Dedifferentiated amniotic fluid mesenchymal stem cell (primary cell): ENCODE data around the gene MCOLN1.

Source experiments
- DNase-seq: peaks from one replicate; pipeline ENCODE4 v3.0.0-alpha.2; 2016; ENCODE audit errors: extremely low spot score

The MCOLN1 gene

DNA sequence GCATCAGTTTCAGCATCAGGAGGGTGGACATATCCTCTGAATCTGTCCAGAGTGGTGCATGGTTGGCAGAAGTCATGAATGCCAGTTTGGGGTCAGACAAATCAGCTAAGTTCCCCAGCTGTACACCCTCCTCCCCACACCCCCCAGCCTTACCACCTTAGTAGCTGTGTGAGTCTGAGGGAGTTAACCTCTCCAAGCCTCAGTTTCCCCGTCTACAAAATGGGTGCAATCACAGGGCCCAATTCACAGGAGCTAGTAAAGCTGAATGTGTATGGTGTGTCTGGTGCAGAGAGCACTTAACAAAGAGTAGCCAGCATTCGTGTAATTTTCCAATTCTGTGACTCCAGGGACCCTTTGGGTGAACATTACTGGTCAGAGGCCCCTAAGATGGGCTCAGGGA is 19.9 kb upstream of the MCOLN1 start:
- DNase-seq, result no peak

DNA sequence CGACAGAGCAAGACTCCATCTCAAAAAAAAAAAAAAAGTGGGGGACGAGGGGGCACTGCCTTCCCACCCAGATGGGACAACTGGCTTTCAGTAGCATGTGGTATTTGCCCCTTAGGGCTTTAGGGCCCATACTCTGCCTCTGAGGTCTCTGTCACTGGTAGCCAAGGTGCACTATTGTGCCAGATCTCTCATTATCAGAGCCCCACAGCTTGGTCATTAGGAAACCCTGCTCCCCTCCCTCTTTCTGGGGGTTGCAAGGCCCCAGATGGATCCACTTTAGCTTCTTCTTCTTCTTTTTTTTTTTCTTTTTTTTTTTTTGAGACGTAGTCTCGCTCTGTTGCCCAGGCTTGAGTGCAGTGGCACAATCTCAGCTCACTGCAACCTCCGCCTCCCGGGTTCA is 17.7 kb upstream of the MCOLN1 start:
- DNase-seq, result no peak

DNA sequence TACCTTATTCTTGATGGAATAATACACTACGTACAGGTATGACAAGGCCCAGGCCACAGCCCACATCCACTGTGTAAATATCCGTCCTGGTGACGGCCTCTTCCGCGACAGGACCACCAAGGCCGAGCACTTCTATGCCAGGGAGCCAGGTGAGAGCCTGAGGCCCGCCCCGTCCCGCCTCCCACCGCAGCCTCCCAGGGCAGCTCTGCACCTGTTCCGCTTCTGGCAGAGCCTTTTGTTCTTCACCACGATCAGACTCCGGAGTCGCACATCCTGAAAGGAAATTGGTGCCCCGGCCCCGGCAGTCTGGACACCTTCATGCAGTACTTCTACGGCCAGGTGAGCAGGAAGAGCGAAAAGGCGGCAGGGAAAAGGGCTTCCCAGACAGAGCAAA is 17.1 kb upstream of the MCOLN1 start:
- DNase-seq, result no peak

DNA sequence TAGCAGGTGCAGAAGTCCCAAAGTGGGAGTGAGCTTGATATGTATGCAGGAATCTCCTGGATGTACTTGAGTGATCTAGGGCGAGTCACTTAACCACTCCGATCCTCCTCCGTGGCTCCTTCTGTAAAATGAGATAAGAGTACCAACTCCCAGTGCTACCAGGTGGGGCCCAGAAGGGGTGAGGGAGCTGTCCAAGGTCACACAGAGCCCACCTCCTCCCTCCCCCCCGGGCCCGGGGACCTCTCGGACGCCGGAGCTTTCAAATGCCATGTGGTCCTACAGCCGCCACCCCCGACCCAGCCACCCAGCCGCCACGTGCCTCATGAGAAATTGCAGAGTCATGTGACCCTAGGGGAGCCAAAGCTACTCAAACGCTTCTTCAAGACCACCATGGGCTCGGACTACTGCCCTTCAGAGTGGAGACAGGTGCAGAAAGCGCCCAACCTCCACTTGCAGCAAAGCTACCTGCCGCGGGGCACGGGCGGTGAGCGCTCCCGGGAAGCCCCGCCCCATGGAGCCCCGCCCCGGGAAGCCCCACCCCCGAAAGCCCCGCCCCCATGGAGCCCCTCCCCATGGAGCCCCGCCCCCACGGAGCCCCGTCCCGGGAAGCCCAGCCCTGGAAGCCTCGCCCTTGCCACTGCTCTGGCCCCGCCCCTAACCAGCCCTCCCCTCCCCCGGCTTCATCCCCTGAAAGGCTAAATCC is 16.6 kb upstream of the MCOLN1 start:
- no peak for DNase-seq

DNA sequence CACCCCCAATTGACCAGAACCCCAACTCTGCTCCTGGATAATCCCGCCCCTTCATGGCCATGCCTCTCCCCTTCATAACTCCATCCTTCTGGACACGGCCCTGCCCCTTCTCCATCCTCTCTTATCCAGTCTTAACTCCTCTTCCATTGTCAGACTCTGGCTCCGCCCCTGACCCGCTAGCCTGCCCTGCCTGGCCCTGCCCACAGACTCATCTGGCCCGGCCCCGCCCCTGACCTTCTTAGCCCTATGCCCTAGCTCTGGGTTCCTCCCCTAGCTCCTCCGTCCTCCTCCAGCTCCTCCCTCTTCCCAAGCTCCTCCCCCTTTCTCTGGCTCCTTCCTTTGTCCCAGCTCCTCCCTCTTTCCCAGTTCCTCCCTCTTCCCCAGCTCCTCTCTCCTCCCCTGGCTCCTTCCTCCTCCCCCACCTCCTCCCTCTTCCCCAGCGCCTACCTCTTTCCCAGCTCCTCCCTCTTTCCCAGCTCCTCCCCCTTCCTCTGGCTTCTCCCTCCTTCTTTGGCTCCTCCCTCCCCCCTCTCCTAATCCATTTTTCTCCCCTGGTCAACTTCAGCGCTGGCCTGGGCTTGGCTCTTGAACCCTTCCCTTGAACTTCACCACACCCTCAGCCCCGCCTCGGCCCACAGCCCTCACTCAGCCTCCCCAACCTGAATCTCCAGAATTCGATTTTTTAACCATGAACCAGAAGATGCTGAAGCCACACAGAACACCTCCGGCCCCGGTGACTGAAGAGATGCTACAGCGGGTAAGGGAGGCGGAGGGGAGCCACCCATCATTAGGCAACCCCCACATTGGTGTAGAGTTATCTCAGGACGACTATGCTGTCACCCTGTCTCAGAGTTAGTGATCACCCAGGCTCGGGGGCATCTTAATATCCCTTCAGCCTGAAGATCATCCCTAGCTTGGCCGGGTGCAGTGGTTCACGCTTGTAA is 15.8 kb upstream of the MCOLN1 start:
- DNase-seq, result no peak

DNA sequence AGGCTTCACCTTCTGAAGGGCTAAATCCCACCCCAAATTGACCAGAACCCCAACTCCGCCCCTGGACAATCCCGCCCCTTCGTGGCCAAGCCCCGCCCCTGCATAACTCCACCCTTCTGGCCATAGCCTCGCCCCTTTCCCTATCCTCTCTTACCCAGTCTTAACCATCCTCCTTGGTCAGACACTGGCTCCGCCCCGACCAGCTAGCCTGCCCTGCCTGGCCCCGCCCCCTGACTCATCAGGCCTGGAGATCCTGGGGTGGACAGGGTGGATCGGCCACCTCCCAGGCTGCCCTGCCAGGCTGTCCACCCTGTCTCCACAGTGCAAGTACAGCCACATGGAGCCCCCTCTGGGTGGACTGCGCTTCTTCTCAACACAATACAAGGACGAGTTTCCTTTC is 14.5 kb upstream of the MCOLN1 start:
- DNase-seq, result peak; percentile 52

DNA sequence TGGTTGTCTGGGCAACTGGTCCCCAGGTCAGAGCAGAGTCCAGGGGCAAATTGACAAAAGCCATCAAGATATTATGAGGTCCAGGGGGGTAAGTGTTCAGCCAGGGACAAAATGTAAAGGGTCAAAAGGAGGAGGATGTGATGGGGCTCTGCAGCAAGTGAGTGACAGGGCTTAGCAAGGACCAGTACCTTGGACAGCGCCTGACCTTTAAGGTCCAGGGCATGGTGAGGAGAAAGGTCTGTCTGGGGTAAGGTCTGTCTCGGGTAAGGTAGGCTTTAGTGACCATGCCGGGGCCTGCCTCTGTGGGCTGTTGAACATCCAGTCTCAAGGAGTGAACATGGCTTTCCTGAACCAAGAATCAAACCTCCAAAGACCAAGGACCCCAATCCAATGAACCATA is 12.8 kb upstream of the MCOLN1 start:
- DNase-seq, result no peak

DNA sequence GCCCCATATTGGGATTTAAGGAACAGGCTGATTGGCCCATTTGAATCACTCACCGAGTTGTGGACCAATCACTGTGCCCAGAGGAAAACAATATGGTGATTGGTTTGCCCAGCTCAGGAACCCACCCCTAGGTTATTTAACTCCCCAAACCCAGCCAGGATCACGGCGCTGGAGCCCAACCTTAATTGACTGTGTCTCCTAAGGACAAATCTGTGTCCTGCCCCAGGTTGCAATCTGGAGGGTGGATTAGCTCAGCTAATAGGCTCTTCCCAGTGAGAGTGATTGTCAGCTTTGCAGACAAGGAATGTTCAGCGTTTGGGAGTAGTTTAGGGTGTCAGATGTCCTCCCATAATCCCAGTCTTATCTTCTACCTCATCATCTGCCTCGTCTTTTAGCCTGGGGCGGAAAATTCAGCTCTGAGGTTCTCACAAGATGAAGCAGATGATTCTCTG is 10.0 kb upstream of the MCOLN1 start:
- no peak for DNase-seq

DNA sequence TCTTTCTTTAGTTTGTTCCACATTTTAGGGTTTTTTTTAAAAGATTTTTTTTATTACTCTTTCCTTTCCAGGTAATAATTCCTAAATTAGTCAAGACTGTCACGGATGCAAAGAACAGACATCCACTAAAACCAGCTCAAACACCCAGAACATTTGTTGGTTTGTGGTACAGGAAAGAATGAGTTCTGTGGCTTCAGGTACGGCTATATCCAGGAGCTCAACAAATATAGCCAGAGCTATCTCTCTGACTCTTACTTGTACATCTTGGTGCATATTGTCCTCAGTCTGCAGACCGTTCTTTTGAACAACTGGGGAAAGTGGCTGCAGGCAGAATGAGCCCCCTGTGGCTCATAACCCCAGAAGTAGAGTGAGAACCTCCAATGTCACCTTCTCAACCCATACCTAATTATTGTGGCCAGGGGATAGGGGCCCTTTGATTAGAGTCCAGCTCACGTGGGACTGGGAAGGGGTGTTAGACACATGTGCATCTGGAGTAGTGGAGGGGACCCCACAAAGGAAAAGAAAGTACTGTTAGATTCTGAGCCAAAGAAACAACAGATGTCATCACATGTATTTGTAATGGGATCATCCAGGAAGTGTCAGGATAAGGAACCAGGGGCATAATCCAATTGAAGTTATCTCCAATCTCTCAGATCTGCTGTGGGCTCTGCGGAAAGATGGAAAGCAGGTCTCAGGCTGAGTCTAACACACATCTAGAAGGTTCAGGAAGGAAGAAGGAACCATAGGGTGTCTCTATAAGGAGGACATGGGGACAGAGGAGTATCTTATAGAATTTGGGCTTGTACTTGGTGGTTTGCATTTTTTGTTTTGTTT is 8.4 kb upstream of the MCOLN1 start:
- no peak for DNase-seq

DNA sequence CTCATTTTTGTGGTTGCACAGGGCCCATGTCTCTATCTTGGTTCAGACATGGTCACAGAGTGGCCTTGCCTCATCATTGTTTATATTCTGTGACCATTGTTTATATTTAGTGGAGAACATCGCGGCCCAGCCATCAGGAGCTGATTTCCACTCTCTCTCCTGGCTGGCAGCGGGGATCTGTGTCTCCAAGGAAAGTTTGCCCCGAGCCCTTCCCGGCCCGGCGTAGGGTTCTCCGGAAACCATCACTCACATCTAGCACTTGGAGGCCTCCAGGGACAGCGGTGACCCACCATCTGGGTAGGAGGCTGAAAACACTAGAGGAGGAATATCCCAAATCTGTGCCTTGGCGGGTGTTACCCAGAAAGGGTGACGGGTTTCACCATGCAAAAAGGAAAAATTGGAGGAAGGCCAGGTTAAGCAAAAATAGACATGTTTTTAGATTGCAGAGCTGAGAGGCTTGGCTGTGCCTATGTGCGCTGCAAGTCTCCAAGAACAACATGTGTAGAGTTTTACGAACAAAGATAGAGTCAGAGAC is 7.2 kb upstream of the MCOLN1 start:
- no peak for DNase-seq

DNA sequence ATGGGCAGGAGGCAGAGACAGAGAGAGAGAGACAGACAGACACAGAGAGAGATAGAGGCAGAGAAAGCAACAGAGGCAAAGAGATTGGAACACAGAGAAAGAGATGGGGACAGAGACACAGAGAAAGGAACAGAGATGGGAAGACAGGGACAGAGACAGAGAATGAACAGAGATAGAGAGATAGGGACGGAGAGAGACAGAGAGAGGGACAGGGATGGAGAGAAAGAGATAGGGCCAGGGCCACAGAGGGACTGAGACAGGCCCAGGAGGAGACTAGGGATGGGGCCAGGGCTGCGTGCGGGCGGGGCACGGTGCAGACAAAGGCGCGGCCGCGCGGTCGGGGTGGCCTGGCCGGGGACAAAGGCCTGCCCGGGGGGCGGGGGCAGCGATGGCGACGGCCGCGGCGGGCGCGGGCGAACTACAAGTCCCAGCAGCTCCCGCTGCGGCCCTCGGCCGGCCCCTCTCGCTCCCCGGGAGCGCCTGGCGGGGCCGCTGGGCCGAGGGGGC is 6.7 kb upstream of the MCOLN1 start, which contains the start of gene ZNF358:
ZNF358 (plus strand) TSS at position 459 of the 507 bp plus-strand sequence. CDS start 3,140 bp downstream, outside the sequence.
- DNase-seq, result peak; percentile 47

DNA sequence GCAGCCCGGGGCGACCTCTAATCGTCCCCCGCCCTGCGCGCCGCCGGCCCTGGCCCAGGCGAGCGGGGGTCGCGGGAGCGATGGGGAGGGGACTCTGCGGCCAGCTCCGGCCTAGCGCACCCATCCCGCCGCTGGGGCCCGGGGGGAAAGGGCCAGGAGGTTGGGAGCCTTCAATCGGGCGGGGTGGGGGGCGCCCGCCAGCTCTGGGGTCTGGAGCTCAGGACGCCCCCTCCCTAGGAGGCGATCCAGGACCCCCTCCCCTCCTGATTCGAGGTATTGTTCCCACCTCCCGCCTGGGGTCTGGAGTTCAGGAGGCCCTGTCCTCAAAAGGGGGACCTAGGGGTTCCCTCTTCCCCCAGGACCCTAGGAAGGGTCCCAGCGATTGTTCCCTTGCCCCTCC is 6.1 kb upstream of the MCOLN1 start:
- no peak for DNase-seq

DNA sequence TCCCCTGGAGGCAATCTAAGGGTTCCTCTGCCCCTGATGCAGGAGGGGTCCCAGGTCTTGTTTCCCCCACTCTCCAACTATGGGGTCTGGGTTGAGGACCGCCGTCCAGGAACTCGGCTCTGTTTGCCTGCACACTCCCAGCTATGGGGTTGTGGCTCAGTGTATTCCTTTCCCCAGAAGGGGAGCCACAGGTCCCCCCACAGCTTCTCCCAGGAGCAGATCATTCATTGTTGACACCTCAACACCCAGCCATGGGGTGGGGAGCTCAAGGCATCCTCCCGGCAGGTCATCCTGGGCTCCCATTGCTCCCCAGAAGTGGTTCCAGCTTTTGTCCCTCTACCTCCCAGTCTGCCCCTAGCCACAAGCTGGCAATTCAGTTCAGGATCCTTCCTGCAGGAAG is 5.5 kb upstream of the MCOLN1 start:
- DNase-seq, result no peak

DNA sequence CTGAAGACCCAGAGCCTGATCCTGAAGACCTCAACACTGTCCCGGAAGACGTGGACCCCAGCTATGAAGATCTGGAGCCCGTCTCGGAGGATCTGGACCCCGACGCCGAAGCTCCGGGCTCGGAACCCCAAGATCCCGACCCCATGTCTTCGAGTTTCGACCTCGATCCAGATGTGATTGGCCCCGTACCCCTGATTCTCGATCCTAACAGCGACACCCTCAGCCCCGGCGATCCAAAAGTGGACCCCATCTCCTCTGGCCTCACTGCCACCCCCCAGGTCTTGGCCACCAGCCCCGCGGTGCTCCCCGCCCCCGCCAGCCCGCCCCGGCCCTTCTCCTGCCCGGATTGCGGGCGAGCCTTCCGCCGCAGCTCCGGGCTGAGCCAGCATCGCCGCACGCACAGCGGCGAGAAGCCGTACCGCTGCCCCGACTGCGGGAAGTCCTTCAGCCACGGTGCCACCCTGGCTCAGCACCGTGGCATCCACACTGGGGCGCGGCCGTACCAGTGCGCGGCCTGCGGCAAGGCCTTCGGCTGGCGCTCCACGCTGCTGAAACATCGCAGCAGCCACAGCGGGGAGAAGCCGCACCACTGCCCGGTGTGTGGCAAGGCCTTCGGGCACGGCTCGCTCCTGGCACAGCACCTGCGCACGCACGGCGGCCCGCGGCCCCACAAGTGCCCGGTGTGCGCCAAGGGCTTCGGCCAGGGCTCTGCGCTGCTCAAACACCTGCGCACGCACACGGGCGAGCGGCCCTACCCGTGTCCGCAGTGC is 2.9 kb upstream of the MCOLN1 start:
- DNase-seq, result no peak

DNA sequence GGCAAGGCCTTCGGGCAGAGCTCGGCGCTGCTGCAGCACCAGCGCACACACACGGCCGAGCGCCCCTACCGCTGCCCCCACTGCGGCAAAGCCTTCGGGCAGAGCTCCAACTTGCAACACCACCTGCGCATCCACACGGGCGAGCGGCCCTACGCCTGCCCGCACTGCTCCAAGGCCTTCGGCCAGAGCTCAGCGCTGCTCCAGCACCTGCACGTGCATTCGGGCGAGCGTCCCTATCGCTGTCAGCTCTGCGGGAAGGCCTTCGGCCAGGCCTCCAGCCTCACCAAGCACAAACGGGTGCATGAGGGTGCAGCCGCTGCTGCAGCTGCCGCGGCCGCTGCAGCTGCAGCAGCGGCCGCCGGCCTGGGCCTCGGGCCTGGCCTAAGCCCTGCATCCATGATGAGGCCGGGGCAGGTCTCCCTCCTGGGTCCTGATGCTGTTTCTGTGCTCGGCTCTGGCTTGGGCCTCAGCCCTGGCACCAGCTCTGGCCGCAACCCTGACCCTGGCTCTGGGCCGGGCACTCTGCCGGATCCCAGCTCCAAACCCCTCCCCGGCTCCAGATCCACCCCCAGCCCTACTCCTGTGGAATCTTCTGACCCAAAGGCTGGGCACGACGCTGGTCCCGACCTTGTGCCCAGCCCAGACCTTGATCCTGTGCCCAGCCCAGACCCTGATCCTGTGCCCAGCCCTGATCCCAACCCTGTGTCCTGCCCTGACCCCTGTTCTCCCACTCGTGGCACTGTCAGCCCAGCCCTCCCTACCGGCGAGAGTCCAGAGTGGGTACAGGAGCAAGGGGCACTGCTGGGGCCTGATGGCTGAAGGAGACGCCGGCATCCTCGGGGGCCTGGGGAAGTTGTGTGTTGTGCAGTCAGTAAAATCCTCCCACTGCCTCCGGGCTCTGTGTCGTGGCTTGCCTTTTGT is 2.0 kb upstream of the MCOLN1 start:
- DNase-seq, result no peak

DNA sequence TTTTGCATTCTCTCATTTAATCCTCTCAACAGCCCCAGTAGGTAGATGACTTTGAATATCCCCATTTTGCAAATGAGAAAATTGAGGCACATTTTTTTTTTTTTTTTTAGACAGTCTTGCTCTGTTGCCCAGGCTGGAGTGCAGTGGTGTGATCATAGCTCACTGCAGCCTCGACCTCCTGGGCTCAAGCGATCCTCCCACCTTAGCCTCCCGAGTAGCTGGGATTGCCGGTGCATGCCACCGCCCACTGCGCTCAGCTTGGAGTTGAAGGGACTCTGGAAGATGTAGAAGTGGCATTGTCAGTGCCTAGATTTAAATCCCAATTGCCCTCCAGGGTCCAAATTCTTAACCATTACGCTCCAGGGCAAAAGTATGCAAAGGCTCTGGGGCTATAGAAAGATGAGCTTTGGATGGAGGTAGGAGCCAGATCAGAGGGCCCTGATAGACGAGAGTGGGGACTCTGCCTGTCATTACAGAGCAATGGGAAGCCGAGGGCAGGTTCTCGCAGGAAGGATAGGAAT is 813 bp upstream of the MCOLN1 start:
- no peak for DNase-seq

DNA sequence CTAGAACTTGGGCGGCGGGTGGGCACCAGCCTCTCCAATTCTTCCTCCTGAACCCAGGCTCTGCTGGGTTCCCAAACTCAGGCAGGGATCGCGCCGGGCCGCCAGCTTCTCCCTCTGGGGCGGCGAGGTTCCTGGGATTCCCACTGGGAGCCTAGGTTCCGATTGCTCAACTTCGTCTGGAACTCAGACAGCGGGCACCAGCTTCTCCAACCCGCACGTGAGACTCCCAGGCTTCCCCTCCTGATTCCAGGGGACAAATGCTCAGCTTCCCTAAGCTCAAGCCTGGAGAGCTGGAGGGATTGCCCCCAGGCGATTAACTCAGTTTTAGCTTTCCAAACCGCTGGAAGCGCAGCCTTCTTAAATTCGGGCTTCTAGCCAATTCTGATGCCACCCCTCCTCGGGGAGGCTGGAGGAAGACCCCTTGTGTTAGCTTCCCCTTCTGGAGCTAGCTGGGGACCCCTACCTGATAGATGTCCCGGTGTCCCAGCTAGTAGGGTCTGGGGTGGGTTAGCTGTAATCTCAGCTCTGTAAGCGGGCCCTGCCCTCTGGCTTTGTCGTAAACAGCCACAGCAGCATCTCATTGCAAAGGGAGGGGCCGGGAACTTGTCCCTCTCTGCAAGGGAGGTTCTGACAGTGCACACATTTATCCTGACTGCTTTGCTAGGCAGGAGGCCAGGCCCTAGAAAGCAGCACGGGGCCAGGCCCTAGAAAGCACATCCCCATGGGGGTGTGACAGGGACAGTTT is 671 bp downstream of the MCOLN1 start:
- no peak for DNase-seq

DNA sequence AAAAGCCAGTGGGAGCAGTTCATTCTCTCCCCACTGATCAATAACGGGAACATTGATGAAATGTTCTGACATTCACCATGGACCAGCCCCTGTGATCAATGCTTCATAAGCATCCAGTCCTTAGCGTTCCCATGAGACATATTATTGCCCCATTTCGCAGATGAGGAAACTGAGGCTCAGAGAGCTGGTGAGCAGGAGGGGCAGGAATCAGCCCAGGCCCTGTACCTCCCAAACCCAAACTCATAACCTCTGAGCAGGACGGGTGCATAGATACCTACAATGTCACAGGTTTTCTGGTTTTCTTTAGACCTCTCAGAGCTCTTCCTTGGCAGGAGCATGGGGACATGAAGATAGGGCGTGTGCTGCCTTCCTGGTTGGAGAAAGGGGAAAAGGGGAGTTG is 2.1 kb downstream of the MCOLN1 start:
- no peak for DNase-seq
